H9 (cell line): Measurements from ENCODE around the gene ZNF280C. TPM values are rescaled to one million over a fixed set of nuclear protein-coding genes. Genes with fewer than 3 reads are reported as not detected.

Experiments used
- DNase-seq: peaks from one replicate; pipeline ENCODE4 v3.0.0-alpha.2; 2017
- H2AFZ ChIP-seq: one replicate; pipeline ENCODE4 v1.6.1; 2013; ENCODE audit warnings: mild to moderate bottlenecking, low read length, control low read depth, moderate library complexity
- H2AK5ac ChIP-seq: 2 replicates; pipeline ENCODE4 v1.6.1; 2013; ENCODE audit warnings: low read length, control low read depth, mixed read lengths; ENCODE audit not compliant: insufficient read length
- H2BK120ac ChIP-seq: one replicate; pipeline ENCODE4 v1.6.1; 2013; ENCODE audit warnings: low read depth, mild to moderate bottlenecking, low read length, control low read depth, inconsistent platforms; ENCODE audit not compliant: poor library complexity, severe bottlenecking
- H2BK12ac ChIP-seq: 2 replicates; pipeline ENCODE4 v1.6.1; 2013; ENCODE audit warnings: low read length, control low read depth, mixed read lengths, low read depth; ENCODE audit not compliant: insufficient read length
- H2BK15ac ChIP-seq: 2 replicates; pipeline ENCODE4 v1.6.1; 2013; ENCODE audit warnings: low read depth, low read length, control low read depth
- H2BK20ac ChIP-seq: one replicate; pipeline ENCODE4 v1.6.1; 2013; ENCODE audit warnings: low read depth, mild to moderate bottlenecking, low read length, control low read depth, inconsistent platforms; ENCODE audit not compliant: poor library complexity, severe bottlenecking
- H2BK5ac ChIP-seq: 2 replicates; pipeline ENCODE4 v1.6.1; 2013; ENCODE audit warnings: low read length, control low read depth, mixed read lengths; ENCODE audit not compliant: insufficient read length
- H3K14ac ChIP-seq: 2 replicates; pipeline ENCODE4 v1.6.1; 2013; ENCODE audit warnings: low read length, control low read depth; ENCODE audit not compliant: insufficient read depth
- H3K18ac ChIP-seq: 2 replicates; pipeline ENCODE4 v1.6.1; 2013; ENCODE audit warnings: low read depth, mild to moderate bottlenecking, mixed read lengths, low read length, control low read depth; ENCODE audit not compliant: insufficient read length
- H3K23ac ChIP-seq: 2 replicates; pipeline ENCODE4 v1.6.1; 2013; ENCODE audit warnings: low read length, control low read depth, mixed read lengths, low read depth; ENCODE audit not compliant: insufficient read length
- H3K23me2 ChIP-seq: 2 replicates; pipeline ENCODE4 v1.6.1; 2013; ENCODE audit warnings: low read depth, mild to moderate bottlenecking, mixed read lengths, low read length, control low read depth; ENCODE audit not compliant: insufficient read length, poor library complexity, severe bottlenecking
- H3K27ac ChIP-seq: 2 replicates; pipeline ENCODE4 v1.5.1; 2013; ENCODE audit warnings: low read length, control low read depth, mixed read lengths, low read depth; ENCODE audit not compliant: insufficient read length
- H3K27me3 ChIP-seq: 2 replicates; pipeline ENCODE4 v1.6.1; 2013; ENCODE audit warnings: low read length, control low read depth, inconsistent platforms; ENCODE audit not compliant: insufficient read depth
- H3K4ac ChIP-seq: 2 replicates; pipeline ENCODE4 v1.6.1; 2013; ENCODE audit warnings: low read depth, mild to moderate bottlenecking, control low read depth, inconsistent platforms, low read length, moderate library complexity
- H3K4me1 ChIP-seq: 2 replicates; pipeline ENCODE4 v1.6.1; 2013; ENCODE audit warnings: low read length, control low read depth, inconsistent platforms; ENCODE audit not compliant: insufficient read depth
- H3K4me2 ChIP-seq: 2 replicates; pipeline ENCODE4 v1.6.1; 2013; ENCODE audit warnings: low read length, control low read depth, mixed read lengths; ENCODE audit not compliant: insufficient read length, insufficient read depth
- H3K56ac ChIP-seq: 2 replicates; pipeline ENCODE4 v1.6.1; 2013; ENCODE audit warnings: low read depth, mild to moderate bottlenecking, mixed read lengths, low read length, control low read depth; ENCODE audit not compliant: insufficient read length
- H3K79me1 ChIP-seq: 2 replicates; pipeline ENCODE4 v1.6.1; 2013; ENCODE audit warnings: low read depth, mild to moderate bottlenecking, moderate library complexity, low read length, control low read depth, inconsistent platforms; ENCODE audit not compliant: insufficient read depth, poor library complexity, severe bottlenecking
- H3K79me2 ChIP-seq: 2 replicates; pipeline ENCODE4 v1.6.1; 2013; ENCODE audit warnings: low read length, control low read depth, inconsistent platforms; ENCODE audit not compliant: insufficient read depth
- H3K9ac ChIP-seq: 2 replicates; pipeline ENCODE4 v1.6.1; 2013; ENCODE audit warnings: low read length, control low read depth, mixed read lengths; ENCODE audit not compliant: insufficient read length; ENCODE audit errors: extremely low read depth
- H3K9me3 ChIP-seq: one replicate; pipeline ENCODE4 v1.6.1; 2013; ENCODE audit warnings: low read depth, low read length, inconsistent platforms; ENCODE audit not compliant: control insufficient read depth
- H3T11ph ChIP-seq: one replicate; pipeline ENCODE4 v1.6.1; 2013; ENCODE audit warnings: mild to moderate bottlenecking, low read length, control low read depth, inconsistent platforms
- H4K20me1 ChIP-seq: one replicate; pipeline ENCODE4 v1.6.1; 2013; ENCODE audit not compliant: control insufficient read depth, insufficient read length, insufficient read depth
- H4K5ac ChIP-seq: 2 replicates; pipeline ENCODE4 v1.6.1; 2013; ENCODE audit warnings: low read depth, mild to moderate bottlenecking, mixed read lengths, low read length, control low read depth; ENCODE audit not compliant: insufficient read length
- H4K8ac ChIP-seq: replicated peaks from 2 replicates; pipeline ENCODE4 v1.6.1; 2013; ENCODE audit warnings: low read length, control low read depth, mixed read lengths, low read depth; ENCODE audit not compliant: insufficient read length
- H4K91ac ChIP-seq: 2 replicates; pipeline ENCODE4 v1.6.1; 2013; ENCODE audit warnings: low read depth, mild to moderate bottlenecking, moderate library complexity, mixed read lengths, low read length, control low read depth; ENCODE audit not compliant: insufficient read length
- H3K27ac Mint-ChIP-seq, 3 experiments: 2 replicates in 2 of 3; 3 replicates in 1 of 3; pipeline ENCODE4 v1.8.0; 2020 to 2021; ENCODE audit warnings: mixed read lengths in 3 of 3, mild to moderate bottlenecking in 1 of 3, moderate library complexity in 1 of 3
- H3K27me3 Mint-ChIP-seq: 2 replicates; pipeline ENCODE4 v1.8.0; 2021; ENCODE audit warnings: low read depth, mild to moderate bottlenecking, moderate library complexity, mixed read lengths
- H3K36me3 Mint-ChIP-seq, 3 experiments: 2 replicates in 2 of 3; 3 replicates in 1 of 3; pipeline ENCODE4 v1.8.0; 2020 to 2021; ENCODE audit warnings: low read depth in 3 of 3, mixed read lengths in 3 of 3; ENCODE audit not compliant: insufficient read depth in 1 of 3
- H3K4me1 Mint-ChIP-seq, 2 experiments: 2 replicates each; pipeline ENCODE4 v1.8.0; 2020; ENCODE audit warnings: mixed read lengths in 2 of 2
- H3K4me3 Mint-ChIP-seq, 2 experiments: 2 replicates in 1 of 2; 3 replicates in 1 of 2; pipeline ENCODE4 v1.8.0; 2020 to 2021; ENCODE audit warnings: mild to moderate bottlenecking in 2 of 2, mixed read lengths in 2 of 2, moderate library complexity in 1 of 2
- H3K9me3 Mint-ChIP-seq, 2 experiments: 2 replicates in 1 of 2; 3 replicates in 1 of 2; pipeline ENCODE4 v1.8.0; 2020; ENCODE audit warnings: mild to moderate bottlenecking in 2 of 2, mixed read lengths in 2 of 2, moderate library complexity in 1 of 2
- total RNA-seq: library from RNA; stranded (reverse); gene quantifications from 2 replicates; pipeline ENCODE4 v1.2.1, GENCODE V29; 2021
- TF ChIP-seq, protein P1 (sequence below): fragments of 200-600 bp; sonication (generic); conservative IDR thresholded peaks from 3 replicates; pipeline ENCODE4 v1.8.0; 2021; ENCODE audit warnings: antibody characterized with exemption, mild to moderate bottlenecking

Gene ZNF280C
- total RNA-seq, 1 experiment from 2014 or later, result 6.6 TPM

DNA sequence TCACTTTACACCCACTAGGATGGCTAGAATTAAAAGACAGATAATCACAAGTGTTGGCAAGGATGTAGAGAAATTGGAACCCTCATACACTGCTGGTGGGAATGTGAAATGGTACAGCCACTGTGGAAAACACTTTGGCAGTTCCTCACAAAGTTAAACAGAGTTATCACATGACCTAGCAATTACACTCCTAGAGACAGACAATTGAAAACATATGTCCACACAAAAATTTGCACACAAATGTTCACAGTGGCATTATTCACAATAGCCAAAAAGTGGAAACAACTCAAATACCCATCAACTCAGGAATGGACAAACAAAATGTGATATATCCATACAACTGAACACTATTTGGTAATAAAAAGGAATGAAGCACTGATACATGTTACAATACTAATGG lies 5.7 kb downstream of the ZNF280C start:
- Histone ChIP-seq H3K79me1 (no peaks in the 10 kb centered on the region), H3K14ac (no peak overlapping the region), H2AFZ (no peak overlapping the region), H3K4me1 (no peaks in the 10 kb centered on the region), H3K27me3 (no peaks in the 10 kb centered on the region), H3K18ac (no peak overlapping the region), H3K27ac (no peak overlapping the region), H2BK15ac (no peak overlapping the region), H2BK20ac (no peak overlapping the region), H3T11ph (no peak overlapping the region), H3K4me2 (no peak overlapping the region), H2BK120ac (no peak overlapping the region), H2BK12ac (no peak overlapping the region), H3K9me3 (peaks cover 7% of the 10 kb centered on the region), H4K91ac (no peak overlapping the region), H3K23me2 (peaks cover 4% of the 10 kb centered on the region), H3K56ac (no peak overlapping the region), H3K79me2 (peaks cover 3% of the 10 kb centered on the region; the same call in 1 of the 2 replicates), H2AK5ac (no peak overlapping the region), H4K5ac (no peak overlapping the region), H2BK5ac (no peak overlapping the region), H4K20me1 (no peaks in the 10 kb centered on the region), H4K8ac (no peak overlapping the region), H3K23ac (no peak overlapping the region), H3K4ac (no peak overlapping the region), H3K9ac (no peak overlapping the region)
- Mint-ChIP-seq H3K4me3 (no peak overlapping the region), H3K36me3 (peaks cover 19 to 24% (median 21%) of the 10 kb centered on the region in 3 experiments; a peak in 6 of 7 replicates), H3K9me3 (peaks cover 0 to 30% of the 10 kb centered on the region in 2 experiments; a peak in 2 of 5 replicates), H3K27ac (no peak overlapping the region), H3K27me3 (no peaks in the 10 kb centered on the region), H3K4me1 (peaks cover 6 to 22% of the 10 kb centered on the region in 2 experiments)
- TF ChIP-seq, protein P1, sequence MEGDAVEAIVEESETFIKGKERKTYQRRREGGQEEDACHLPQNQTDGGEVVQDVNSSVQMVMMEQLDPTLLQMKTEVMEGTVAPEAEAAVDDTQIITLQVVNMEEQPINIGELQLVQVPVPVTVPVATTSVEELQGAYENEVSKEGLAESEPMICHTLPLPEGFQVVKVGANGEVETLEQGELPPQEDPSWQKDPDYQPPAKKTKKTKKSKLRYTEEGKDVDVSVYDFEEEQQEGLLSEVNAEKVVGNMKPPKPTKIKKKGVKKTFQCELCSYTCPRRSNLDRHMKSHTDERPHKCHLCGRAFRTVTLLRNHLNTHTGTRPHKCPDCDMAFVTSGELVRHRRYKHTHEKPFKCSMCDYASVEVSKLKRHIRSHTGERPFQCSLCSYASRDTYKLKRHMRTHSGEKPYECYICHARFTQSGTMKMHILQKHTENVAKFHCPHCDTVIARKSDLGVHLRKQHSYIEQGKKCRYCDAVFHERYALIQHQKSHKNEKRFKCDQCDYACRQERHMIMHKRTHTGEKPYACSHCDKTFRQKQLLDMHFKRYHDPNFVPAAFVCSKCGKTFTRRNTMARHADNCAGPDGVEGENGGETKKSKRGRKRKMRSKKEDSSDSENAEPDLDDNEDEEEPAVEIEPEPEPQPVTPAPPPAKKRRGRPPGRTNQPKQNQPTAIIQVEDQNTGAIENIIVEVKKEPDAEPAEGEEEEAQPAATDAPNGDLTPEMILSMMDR, result no peak
- no peak for DNase-seq
